Measurements from ENCODE around the gene SLC30A3. TPM values are rescaled to one million over a fixed set of nuclear protein-coding genes. Genes with fewer than 3 reads are reported as not detected.
"Not testable (repeated sequence)": the region's sequence is repeated elsewhere in the genome, so short reads cannot be mapped to it uniquely, and the experiment has no call there.

The SLC30A3 gene, protein sequence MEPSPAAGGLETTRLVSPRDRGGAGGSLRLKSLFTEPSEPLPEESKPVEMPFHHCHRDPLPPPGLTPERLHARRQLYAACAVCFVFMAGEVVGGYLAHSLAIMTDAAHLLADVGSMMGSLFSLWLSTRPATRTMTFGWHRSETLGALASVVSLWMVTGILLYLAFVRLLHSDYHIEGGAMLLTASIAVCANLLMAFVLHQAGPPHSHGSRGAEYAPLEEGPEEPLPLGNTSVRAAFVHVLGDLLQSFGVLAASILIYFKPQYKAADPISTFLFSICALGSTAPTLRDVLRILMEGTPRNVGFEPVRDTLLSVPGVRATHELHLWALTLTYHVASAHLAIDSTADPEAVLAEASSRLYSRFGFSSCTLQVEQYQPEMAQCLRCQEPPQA
- total RNA-seq = under 1 TPM; 0.23 to 0.59 TPM

DNA sequence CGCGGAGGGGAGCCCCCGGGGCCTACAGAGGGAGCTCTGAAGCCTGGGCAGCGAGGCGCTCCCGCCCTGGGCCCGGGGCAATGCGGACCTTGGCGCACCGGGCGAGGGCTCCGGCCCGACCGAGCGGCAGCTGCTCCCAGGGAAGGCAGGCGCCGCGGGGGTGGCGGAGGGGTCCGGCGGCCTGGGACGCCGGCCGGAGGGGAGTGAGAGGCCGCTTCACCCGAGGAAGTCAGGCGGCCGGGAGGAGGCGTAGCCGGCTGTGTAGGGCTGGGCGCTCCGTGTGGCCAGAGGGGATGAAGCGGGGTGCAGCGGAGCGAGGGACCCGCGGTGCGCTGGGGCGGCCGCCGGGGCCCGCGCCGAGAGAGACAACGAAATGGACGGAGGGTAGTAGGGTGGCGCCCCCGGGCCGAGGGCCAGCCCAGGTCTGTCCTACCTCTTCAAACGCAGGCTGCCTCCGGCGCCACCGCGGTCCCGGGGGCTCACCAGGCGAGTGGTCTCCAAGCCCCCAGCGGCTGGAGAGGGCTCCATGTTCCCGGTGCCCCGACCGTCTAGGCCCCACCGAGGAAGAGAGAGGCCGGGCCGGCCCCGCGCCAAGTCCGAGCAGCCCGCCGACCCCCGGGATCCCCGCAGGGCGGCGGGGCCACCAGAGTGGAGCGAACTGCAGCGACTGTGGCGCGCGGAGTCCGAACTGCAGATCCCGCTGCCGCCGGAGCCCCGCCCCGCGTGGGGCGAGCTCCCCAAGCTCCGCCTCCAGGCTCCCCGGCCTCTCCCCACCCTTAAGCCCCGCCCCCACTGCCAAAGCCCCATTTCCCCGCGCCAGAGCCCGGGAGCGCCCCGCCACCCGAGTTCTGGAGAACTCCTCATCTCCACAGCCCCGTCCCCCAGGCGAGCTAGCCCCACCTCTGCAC is at the start of gene SLC30A3:
SLC30A3 (minus strand) TSS at position 669 of the 908 bp plus-strand sequence; CDS start at position 528, 141 bp downstream.
- POLR2A ChIA-PET = interaction anchor here (1.5 kb wide), 1 partner anchor 51 kb away, joined by 3 read pairs; the partner anchor contains the start of genes ATRAID and SLC5A6
- CTCF ChIA-PET = interaction anchor here (1.2 to 5.6 kb wide), 3 partner anchors 13 to 23 kb away, joined by 3 to 38 read pairs (median 12); partner anchors contain the start of gene TRIM54

- POLR2A ChIA-PET = interaction anchor here (0.6 to 0.8 kb wide), 2 partner anchors 11 to 43 kb away, joined by 3 to 5 read pairs; partner anchors contain the start of gene MPV17
- CTCF ChIA-PET = interaction anchor here (1.7 kb wide), 1 partner anchor 9 kb away, joined by 7 read pairs; no protein-coding TSS in a partner anchor
Measured at GRCh38 chr2:27312152-27312551, 49.3 kb upstream of the SLC30A3 start.

DNA sequence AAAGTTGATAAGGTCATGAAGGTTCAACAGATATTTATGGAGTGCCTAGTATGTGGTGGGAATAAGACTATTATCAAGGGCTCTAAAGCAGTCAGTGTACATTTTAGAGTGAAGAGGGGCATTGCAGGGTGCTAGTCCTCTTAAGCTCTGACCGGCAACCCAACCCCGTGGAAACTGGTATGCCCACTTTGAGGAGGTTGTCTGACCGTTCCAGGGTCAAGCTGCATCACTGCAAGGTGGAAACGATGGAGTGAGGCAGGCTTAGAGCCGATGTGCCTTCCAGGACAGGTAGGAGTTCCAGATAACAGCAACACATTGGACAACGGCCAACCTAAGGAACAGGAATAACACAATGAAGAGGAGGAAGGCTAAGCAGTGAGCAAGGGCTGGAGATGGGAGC is 46.8 kb upstream of the SLC30A3 start:
- ChIA-PET POLR2A (interaction anchor here (0.6 kb wide), 1 partner anchor 249 kb away, joined by 3 read pairs; no protein-coding TSS in a partner anchor), CTCF (interaction anchor here (0.6 to 1.2 kb wide), 2 partner anchors 39 to 101 kb away, joined by 3 read pairs; no protein-coding TSS in a partner anchor)

DNA sequence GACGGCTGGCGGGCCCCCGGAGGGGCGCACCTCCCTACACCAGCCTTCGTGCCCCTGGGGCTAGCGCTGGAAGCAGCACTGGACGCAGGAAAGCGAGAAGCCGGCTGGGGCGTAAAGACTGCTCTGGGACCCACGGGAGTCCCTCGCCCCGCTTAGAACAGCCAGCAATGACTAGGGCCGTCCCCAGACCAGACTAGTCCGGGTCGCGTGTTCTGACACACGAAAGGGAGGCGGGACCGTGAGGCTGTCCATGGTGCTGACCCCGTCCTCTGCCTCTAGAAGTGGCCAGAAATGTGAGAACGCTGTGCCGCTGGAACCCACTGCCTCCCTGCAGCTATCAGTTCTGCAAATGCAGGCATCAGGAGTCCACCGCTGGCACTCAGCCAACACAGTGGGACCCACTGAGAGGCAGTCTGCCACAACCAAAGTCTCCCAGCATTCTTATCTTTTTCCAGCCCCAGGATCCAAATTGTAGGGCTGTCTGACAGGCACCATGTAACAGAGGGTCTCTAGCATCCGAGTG is 45.6 kb upstream of the SLC30A3 start, which contains the start of gene UCN:
UCN (minus strand) TSS at position 87 of the 523 bp plus-strand sequence. CDS start 550 bp downstream, outside the sequence.
- CTCF ChIA-PET = interaction anchor here (1.2 kb wide), 1 partner anchor 102 kb away, joined by 3 read pairs; no protein-coding TSS in a partner anchor

DNA sequence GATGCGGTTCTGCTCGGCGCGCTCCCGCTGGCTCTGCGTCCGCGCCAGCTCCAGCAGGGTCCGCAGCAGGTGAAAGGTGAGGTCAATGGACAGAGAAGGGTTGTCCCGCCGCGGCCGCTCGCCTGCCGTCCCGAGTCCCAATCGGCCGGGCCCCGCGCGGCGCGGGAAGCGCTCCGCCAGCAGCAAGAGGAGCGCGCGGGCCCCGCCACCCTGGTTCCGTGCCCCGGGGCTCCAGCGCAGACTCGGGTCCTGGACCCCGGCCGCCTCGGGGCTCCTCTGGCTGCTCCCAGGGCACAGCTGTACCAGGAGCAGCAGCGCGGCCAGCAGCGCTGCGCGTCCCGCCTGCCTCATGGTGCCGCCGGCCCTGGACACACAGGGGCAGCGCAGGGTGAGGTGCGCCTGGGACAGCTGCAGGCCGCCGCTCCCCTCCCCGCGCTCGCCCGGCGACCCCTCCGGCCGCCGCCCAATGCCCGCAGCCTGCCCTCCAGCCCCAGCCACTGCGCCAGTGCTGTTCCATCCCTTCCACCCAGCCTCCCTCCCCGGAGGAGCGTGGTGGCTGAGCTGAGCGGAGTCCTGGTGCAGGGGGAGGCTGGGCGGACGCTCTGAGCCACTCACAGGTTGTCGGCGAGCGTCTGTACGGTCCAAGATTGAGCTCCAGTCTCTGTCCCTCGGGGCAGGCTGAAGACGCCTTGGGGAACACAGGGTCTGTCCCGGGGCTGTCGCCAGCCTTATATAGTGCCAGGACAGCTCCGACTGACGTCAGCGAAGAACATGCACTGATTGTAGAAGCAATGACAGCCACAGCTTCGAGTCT is 44.9 kb upstream of the SLC30A3 start:
- ChIA-PET CTCF (no interaction called here), POLR2A (interaction anchor here (0.8 kb wide), 1 partner anchor 37 kb away, joined by 4 read pairs; no protein-coding TSS in a partner anchor)

More for the DNA sequence above, 45.6 kb upstream of the SLC30A3 start, which contains the start of gene UCN:
- POLR2A ChIA-PET = interaction anchor here (0.8 kb wide), 1 partner anchor 37 kb away, joined by 4 read pairs; no protein-coding TSS in a partner anchor

DNA sequence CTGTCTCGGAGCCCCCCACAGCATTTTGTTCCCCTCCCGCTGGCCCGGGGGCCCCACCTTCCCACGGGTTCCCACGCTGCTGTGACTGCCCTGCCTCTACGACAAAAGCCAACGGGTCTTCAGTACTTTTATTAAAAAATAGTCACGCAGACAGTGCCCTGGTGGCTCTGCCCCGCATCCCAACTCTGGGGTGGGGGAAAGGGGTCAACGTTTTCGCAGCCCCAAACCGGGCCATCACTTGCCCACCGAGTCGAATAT is 44.4 kb upstream of the SLC30A3 start:
- CTCF ChIA-PET = no interaction called here
- POLR2A ChIA-PET = no interaction called here

DNA sequence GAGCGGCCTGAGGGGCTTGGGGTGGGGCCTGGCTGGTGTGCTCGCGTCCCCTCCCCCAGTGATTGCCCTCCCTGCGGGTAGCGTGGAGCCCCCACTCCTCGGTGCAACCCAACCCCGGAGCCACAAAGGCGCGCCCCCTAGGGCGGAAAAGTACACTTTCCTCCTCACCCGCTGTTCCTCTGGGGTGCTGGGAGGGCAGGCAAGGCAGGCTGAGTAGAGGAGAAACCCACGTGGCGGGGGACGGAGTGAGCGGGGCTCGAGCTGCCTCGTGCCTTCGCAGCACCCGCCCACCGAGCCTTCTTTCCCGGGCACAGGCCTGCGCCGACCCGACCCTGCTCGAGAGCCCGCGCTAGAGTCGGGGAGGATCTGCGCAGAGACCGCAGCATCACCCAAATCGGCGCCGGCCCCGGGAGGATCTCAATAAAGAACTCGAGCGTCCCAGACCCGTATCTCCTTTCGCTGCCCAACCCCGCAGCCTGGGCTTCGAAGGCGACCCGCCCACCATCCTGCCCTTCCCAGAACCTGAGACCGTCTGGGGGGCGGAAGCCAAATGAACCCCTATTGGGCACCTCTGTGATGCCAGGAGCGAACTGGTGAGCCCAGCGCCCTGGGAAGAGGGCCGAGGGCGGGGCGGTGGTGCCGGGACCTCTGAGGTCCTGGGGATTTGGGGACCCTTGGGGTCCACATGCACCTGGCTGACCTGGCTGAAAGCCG is 43.9 kb upstream of the SLC30A3 start:
- POLR2A ChIA-PET = no interaction called here
- CTCF ChIA-PET = no interaction called here

DNA sequence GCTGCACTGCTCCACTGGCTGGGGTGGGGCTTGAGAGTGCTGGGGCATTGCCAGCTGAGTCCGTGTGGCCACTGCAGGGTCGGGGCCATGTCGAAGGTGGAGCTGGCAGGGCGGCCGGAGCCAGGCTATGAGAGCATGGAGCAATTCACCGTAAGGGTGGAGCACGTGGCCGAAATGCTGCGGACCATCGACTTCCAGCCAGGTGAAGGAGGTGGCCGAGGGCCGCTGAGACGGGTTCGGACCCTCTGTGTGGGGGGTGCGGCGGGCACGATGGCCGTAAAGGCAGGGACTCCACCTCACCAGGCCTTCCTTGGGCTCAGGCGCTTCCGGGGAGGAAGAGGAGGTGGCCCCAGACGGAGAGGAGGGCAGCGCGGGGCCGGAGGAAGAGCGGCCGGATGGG is 43.3 kb upstream of the SLC30A3 start:
- ChIA-PET CTCF (interaction anchor here (0.6 to 0.7 kb wide), 2 partner anchors 26 to 165 kb away, joined by 3 read pairs; no protein-coding TSS in a partner anchor), POLR2A (no interaction called here)

DNA sequence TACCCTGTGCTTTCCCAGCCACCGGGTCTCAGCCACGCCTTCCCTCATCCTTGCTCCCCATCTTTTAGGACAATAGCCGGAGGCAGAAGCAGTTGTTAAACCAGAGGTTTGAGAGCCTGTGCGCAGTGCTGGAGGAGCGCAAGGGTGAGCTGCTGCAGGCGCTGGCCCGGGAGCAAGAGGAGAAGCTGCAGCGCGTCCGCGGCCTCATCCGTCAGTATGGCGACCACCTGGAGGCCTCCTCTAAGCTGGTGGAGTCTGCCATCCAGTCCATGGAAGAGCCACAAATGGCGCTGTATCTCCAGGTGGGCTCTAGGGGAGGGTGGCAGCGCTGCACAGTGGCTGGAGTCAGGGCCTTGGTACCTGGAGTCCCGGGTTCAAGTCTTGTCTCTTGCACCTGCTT is 42.7 kb upstream of the SLC30A3 start:
- CTCF ChIA-PET = interaction anchor here (0.6 to 3.5 kb wide), 3 partner anchors 26 to 165 kb away, joined by 3 to 28 read pairs (median 3); no protein-coding TSS in a partner anchor
- POLR2A ChIA-PET = no interaction called here

DNA sequence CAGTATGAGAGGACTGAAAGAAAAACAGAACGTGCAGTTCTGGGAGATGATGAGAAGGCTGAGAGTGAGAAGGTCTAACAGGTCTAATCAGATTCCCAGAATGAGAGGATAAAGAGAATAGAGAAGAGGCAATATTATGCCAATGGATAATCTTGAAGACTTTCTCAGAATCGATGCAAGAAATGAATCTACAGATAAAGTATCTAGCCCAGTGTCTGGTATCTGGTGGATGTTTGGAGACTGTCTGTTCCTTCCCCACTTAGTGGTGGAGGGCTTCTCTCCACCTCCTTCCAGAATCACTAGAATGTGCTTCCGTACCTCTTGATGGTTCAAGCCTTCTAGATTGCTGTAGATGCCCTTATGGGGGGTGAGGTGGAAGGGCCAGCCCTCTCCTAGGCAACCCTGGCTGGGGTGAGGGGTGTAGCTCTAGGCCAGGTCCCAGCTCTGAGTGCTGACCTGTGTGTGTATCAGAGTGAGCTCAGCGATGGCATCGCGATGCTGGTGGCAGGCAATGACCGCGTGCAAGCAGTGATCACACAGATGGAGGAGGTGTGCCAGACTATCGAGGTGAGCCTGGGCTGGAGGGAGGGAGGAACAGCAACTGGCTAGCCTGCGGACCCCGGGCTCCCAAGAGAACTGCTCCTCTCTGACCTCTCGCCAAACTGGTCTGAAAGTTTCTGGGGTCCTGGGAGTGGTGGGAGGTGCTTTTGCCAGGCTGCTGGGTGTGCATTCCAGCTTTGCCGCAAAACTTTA is 41.8 kb upstream of the SLC30A3 start:
- POLR2A ChIA-PET = no interaction called here

GRCh38 chr2:27303093-27304025 is 40.5 kb upstream of the SLC30A3 start:
- ChIA-PET POLR2A (interaction anchor here (0.5 to 0.6 kb wide), 3 partner anchors 17 to 333 kb away, joined by 3 to 6 read pairs (median 6); partner anchors contain the start of gene MAPRE3), CTCF (interaction anchor here (0.6 to 3.5 kb wide), 26 partner anchors 9 to 942 kb away, joined by 3 to 28 read pairs (median 4); partner anchors contain the start of gene TCF23)

More for the DNA sequence above, 41.8 kb upstream of the SLC30A3 start:
- CTCF ChIA-PET = interaction anchor here (0.7 to 3.5 kb wide), 3 partner anchors 53 to 255 kb away, joined by 3 to 28 read pairs (median 3); no protein-coding TSS in a partner anchor

- POLR2A ChIA-PET, CTCF ChIA-PET: not testable (repeated sequence)
Measured at GRCh38 chr2:27300606-27301005, 37.8 kb upstream of the SLC30A3 start.

- ChIA-PET CTCF (no interaction called here), POLR2A (no interaction called here)
Measured at GRCh38 chr2:27298391-27299080, 35.7 kb upstream of the SLC30A3 start.

DNA sequence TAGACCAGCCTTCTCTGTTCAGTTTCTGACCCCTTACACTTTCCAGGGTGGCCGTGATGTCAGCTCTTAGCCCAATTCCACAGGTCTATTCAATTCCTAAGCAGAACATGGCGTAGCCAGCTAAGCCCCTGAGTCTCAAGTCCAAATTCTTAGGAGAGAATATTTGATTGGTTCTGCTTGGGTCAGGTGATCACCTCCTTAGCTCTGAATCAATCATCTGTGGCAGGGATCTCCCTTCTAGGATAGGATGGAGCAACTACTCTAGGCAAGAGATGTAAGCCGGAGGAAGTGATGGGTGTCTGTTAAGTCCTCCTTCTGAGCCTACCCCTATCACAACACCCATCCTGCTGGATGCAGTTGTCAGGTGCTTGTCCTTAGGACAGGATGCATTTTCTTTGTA is 34.3 kb upstream of the SLC30A3 start:
- POLR2A ChIA-PET = no interaction called here
- CTCF ChIA-PET = no interaction called here

DNA sequence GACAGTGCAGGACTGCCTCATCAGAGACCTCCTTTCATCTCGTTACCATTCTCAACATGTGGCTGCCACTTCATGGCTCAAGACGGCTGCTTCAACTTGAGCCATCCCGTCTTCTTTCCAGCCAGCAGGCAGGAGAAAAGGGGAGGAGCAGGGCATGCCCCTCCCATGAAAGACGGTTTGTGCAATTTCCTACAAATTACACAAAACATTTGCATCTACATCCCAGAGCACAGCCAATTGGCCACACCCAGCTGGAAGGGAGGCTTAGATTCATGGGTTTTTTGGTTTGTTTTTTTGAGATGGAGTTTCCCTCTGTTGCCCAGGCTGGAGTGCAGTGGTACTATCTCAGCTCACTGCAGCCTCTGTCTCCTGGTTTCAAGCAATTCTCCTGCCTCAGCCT is 33.6 kb upstream of the SLC30A3 start:
- ChIA-PET CTCF (no interaction called here), POLR2A (no interaction called here)

DNA sequence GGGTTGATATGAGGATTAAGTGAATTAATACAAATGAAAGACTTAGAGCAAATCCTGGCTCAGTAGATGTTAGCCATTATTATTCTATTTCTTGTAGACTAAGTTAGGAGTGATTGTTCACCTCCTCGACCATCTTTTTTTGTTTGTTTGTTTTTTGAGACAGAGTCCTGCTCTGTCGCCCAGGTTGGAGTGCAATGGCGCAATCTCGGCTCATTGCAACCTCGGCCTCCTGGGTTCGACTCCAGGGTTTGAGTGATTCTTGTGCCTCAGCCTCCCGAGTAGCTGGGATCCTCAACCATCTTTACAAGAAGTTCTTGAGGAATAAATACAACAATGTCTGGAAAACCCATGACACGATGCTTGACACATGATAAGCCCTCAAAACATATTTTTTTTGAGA is 32.1 kb upstream of the SLC30A3 start:
- POLR2A ChIA-PET = no interaction called here

More for the DNA sequence above, 32.1 kb upstream of the SLC30A3 start:
- CTCF ChIA-PET = no interaction called here

Measured in activated CD8-positive, alpha-beta memory T cell treated with anti-CD3 and anti-CD28 coated beads for 36 hours (primary cell).